DMS53 (cell line): ENCODE data around the gene SLC2A11.
"Not testable (repeated sequence)": the region's sequence is repeated elsewhere in the genome, so short reads cannot be mapped to it uniquely, and the experiment has no call there.

ENCODE experiments used
- DNase-seq: peaks from one replicate; lab custom pipeline; 2025; lab: John Stamatoyannopoulos, UW

Gene SLC2A11

GRCh38 chr22:23847310-23847920 is 10.3 kb upstream of the SLC2A11 start:
- DNase-seq: no peak

- DNase-seq: no peak
These were observed 9.4 kb upstream of the SLC2A11 start for GRCh38 chr22:23847991-23848864.

- DNase-seq: peak; percentile 68
These were observed 8.4 kb upstream of the SLC2A11 start for GRCh38 chr22:23849009-23850006.

- DNase-seq: no peak
These were observed 7.5 kb upstream of the SLC2A11 start for GRCh38 chr22:23850136-23850611.

- DNase-seq: peak; percentile 72
These were observed 712 bp upstream of the SLC2A11 start for GRCh38 chr22:23856721-23857605.

- DNase-seq: no peak
These were observed 775 bp downstream of the SLC2A11 start for GRCh38 chr22:23858484-23858815.

- DNase-seq: no peak
These were observed 1.5 kb downstream of the SLC2A11 start for GRCh38 chr22:23859201-23859600.

GRCh38 chr22:23860187-23860586 is 2.5 kb downstream of the SLC2A11 start:
- DNase-seq: not testable (repeated sequence)

GRCh38 chr22:23862103-23862502 is 4.4 kb downstream of the SLC2A11 start:
- DNase-seq: peak; percentile 52

GRCh38 chr22:23864499-23865154 is 7.0 kb downstream of the SLC2A11 start:
- DNase-seq: not testable (repeated sequence)

- DNase-seq: no peak
These were observed 10.9 kb downstream of the SLC2A11 start for GRCh38 chr22:23868580-23868979.

- DNase-seq: no peak
These were observed 17.2 kb downstream of the SLC2A11 start for GRCh38 chr22:23874871-23875270.

- DNase-seq: no peak
These were observed 18.1 kb downstream of the SLC2A11 start for GRCh38 chr22:23875801-23876200.

- no peak for DNase-seq
These were observed 19.9 kb downstream of the SLC2A11 start for GRCh38 chr22:23877566-23877965.

GRCh38 chr22:23878219-23878618 is 20.5 kb downstream of the SLC2A11 start:
- DNase-seq: no peak

GRCh38 chr22:23882370-23882769 is 24.7 kb downstream of the SLC2A11 start:
- DNase-seq: no peak

- no peak for DNase-seq
These were observed 26.0 kb downstream of the SLC2A11 start for GRCh38 chr22:23883658-23884057.

- DNase-seq: no peak
These were observed 26.5 kb downstream of the SLC2A11 start for GRCh38 chr22:23884140-23884539.

- DNase-seq: peak; percentile 15
These were observed 31.1 kb downstream of the SLC2A11 start for GRCh38 chr22:23888615-23889401.

GRCh38 chr22:23889620-23890019 is 31.9 kb downstream of the SLC2A11 start:
- no peak for DNase-seq
